HuH-7.5 (cell line): ENCODE measurements around the gene RALGDS.
"Not testable (repeated sequence)": the region's sequence is repeated elsewhere in the genome, so short reads cannot be mapped to it uniquely, and the experiment has no call there.

Experiments
- DNase-seq: peaks from one replicate; pipeline ENCODE4 v3.0.0; 2011; ENCODE audit warnings: low spot score

The RALGDS gene

DNA sequence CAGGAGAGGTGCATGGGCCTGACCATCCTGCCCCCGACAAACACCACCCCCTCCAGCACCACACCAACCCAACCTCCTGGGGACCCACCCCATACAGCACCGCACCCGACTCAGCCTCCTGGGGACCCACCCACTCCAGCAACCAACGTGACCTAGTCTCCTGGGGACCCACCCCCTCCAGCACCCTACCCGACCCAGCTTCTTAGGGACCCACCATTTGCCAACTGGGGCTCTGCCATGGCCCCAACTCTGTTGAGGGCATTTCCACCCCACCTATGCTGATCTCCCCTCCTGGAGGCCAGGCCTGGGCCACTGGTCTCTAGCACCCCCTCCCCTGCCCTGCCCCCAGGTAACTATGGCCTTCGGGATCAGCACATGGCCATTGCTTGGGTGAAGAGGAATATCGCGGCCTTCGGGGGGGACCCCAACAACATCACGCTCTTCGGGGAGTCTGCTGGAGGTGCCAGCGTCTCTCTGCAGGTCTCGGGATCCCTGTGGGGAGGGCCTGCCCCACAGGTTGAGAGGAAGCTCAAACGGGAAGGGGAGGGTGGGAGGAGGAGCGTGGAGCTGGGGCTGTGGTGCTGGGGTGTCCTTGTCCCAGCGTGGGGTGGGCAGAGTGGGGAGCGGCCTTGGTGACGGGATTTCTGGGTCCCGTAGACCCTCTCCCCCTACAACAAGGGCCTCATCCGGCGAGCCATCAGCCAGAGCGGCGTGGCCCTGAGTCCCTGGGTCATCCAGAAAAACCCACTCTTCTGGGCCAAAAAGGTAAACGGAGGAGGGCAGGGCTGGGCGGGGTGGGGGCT is 54.7 kb downstream of the RALGDS start:
- no peak for DNase-seq

DNA sequence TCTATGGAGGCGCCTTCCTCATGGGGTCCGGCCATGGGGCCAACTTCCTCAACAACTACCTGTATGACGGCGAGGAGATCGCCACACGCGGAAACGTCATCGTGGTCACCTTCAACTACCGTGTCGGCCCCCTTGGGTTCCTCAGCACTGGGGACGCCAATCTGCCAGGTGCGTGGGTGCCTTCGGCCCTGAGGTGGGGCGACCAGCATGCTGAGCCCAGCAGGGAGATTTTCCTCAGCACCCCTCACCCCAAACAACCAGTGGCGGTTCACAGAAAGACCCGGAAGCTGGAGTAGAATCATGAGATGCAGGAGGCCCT is 56.0 kb downstream of the RALGDS start:
- no peak for DNase-seq

DNA sequence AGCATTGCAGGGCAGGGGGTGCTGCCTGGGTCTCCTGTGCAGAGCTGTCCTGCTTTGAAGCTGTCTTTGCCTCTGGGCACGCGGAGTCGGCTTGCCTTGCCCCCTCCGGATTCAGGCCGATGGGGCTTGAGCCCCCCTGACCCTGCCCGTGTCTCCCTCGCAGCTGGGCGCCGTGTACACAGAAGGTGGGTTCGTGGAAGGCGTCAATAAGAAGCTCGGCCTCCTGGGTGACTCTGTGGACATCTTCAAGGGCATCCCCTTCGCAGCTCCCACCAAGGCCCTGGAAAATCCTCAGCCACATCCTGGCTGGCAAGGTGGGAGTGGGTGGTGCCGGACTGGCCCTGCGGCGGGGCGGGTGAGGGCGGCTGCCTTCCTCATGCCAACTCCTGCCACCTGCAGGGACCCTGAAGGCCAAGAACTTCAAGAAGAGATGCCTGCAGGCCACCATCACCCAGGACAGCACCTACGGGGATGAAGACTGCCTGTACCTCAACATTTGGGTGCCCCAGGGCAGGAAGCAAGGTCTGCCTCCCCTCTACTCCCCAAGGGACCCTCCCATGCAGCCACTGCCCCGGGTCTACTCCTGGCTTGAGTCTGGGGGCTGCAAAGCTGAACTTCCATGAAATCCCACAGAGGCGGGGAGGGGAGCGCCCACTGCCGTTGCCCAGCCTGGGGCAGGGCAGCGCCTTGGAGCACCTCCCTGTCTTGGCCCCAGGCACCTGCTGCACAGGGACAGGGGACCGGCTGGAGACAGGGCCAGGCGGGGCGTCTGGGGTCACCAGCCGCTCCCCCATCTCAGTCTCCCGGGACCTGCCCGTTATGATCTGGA is 56.6 kb downstream of the RALGDS start:
- DNase-seq = no peak

DNA sequence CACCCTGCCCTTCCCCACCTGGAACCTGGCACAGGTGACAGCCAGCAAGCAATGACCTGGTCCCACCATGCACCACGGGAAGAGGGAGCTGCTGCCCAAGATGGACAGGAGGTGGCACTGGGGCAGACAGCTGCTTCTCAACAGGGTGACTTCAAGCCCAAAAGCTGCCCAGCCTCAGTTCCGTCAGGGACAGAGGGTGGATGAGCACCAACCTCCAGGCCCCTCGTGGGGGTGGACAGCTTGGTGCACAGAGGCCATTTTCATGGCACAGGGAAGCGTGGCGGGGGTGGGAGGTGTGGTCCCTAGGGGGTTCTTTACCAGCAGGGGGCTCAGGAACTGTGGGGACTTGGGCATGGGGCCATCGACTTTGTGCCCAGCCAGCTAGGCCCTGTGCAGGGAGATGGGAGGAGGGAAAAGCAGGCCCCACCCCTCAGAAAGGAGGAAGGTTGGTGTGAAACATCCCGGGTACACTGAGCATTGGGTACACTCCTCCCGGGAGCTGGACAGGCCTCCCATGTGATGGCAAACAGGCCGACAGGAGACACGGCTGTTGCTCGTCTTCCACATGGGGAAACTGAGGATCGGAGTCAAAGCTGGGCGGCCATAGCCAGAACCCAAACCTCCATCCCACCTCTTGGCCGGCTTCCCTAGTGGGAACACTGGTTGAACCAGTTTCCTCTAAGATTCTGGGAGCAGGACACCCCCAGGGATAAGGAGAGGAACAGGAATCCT is 57.4 kb downstream of the RALGDS start:
- DNase-seq = no peak

DNA sequence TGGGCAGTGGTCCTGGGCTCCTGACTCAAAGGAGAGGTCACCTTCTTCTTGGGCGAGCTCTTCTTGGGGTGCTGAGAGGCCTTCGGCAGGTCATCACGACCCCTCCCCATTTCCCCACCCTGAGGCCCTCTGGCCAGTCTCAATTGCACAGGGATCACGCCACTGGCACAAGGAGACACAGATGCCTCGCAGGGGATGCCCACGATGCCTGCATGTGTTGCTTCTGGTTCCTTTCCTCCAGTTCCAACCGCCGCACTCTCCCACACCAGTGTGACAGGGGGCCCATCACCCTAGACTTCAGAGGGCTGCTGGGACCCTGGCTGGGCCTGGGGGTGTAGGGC is 57.9 kb downstream of the RALGDS start:
- DNase-seq = no peak

DNA sequence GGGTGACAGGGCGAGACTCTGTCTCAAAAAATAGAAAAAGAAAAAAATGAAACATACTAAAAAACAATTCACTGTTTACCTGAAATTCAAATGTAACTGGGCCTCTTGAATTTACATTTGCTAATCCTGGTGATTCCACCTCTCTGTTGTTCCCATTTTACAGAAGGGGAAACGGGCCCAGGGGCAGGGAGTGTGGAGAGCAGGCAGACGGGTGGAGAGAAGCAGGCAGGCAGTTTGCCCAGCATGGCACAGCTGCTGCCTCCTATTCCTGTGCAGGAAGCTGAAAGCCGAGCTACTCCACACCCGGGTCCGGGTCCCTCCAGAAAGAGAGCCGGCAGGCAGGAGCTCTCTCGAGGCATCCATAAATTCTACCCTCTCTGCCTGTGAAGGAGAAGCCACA is 58.5 kb downstream of the RALGDS start:
- not testable (repeated sequence) for DNase-seq

DNA sequence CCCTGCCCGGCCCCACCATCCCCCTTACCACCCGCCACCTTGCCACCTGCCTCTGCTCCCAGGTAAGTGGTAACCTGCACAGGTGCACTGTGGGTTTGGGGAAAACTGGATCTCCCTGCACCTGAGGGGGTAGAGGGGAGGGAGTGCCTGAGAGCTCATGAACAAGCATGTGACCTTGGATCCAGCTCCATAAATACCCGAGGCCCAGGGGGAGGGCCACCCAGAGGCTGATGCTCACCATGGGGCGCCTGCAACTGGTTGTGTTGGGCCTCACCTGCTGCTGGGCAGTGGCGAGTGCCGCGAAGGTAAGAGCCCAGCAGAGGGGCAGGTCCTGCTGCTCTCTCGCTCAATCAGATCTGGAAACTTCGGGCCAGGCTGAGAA is 59.3 kb downstream of the RALGDS start, which contains the start of gene CEL:
Gene CEL (plus strand): TSS at position 218 of the 382 bp plus-strand sequence. CDS start 22 bp downstream, at position 240.
- DNase-seq = not testable (repeated sequence)

DNA sequence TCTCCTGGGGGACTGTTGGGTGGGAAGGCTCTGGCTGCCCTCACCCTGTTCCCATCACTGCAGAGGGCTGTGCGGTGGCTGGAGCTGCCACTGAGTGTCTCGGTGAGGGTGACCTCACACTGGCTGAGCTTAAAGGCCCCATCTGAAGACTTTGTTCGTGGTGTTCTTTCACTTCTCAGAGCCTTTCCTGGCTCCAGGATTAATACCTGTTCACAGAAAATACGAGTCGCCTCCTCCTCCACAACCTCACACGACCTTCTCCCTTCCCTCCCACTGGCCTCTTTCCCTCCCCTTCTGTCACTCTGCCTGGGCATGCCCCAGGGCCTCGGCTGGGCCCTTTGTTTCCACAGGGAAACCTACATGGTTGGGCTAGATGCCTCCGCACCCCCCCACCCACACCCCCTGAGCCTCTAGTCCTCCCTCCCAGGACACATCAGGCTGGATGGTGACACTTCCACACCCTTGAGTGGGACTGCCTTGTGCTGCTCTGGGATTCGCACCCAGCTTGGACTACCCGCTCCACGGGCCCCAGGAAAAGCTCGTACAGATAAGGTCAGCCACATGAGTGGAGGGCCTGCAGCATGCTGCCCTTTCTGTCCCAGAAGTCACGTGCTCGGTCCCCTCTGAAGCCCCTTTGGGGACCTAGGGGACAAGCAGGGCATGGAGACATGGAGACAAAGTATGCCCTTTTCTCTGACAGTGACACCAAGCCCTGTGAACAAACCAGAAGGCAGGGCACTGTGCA is 59.8 kb downstream of the RALGDS start:
- not testable (repeated sequence) for DNase-seq

DNA sequence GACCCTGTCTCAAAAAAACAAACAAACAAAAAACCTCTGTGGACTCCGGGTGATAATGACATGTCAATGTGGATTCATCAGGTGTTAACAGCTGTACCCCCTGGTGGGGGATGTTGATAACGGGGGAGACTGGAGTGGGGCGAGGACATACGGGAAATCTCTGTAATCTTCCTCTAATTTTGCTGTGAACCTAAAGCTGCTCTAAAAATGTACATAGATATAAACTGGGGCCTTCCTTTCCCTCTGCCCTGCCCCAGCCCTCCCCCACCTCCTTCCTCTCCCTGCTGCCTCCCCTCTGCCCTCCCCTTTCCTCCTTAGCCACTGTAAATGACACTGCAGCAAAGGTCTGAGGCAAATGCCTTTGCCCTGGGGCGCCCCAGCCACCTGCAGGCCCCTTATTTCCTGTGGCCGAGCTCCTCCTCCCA is 60.6 kb downstream of the RALGDS start:
- DNase-seq = no peak

DNA sequence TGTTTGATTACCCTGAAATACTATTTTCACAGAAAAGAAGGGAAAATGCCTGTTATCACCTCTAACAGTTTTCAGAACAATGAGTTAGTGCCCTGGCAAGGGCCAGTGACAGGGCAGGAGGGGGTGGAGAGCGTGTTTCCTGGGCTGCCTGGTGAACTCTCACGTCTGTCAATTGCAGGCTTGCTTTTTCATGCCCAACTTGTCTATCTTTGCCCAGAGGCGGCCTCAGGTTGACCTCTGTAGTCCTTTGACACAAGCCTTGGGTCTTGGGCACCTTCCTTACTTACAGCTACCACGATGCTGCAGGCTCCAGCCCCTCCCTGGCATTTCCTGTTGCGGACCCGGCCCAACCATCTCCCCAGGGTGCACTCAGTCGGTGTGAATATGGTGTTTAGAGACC is 61.4 kb downstream of the RALGDS start:
- no peak for DNase-seq

DNA sequence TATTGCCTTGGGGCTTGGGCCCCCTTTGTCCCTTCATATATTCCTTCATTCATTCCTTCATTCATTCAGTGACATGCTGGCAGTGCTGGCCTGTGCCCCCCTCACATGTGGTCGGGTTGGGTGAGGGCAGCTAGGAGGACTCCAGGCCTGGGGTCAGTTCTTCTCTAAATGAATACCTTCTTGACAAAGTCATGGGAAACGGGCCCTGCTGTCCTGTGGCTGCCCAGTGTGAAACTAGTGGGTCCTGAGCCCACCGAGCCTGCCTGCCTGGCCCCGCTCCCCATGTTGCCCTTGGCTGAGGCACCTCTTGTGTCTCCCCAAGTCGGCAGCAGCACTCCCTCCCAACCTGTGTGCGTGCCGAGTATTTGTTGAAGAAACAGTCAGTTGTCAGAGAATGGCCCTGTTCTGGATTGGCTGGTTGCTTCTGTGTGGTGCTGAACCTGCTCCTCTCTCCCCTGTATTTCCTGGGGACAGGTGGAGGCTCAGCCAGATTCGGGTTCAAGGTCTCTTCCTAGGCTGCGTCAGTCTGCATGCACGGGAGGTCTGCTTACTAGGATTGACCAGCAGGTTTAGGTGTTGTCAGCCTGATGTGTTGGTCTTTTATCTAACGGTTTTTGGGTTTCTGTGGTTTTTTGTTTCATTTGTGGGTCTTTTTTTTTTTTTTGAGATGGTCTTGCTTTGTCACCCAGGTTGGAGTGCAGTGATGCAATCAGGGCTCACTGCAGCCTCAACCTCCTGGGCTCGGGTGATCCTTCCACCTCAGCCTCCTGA is 62.3 kb downstream of the RALGDS start:
- no peak for DNase-seq

DNA sequence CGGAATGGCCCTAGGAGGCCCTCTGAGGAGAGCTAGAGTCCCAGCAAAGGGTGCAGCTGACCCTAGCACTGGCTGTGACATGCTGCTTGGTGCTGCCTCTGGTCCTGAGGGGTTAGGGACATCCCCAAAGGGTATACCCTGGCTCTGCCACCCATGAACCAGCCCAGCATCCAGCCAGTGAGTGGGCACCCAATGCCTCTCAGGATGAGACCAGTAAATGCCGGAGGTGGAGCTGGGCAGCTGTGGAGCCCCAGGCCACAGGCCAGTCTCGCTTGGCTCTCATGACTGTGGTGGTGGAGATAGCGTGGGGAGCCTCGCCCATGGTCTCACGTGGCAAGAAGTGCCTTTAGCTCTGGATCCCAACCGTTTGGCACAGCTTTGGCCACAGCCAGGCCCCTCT is 63.0 kb downstream of the RALGDS start:
- DNase-seq = no peak

DNA sequence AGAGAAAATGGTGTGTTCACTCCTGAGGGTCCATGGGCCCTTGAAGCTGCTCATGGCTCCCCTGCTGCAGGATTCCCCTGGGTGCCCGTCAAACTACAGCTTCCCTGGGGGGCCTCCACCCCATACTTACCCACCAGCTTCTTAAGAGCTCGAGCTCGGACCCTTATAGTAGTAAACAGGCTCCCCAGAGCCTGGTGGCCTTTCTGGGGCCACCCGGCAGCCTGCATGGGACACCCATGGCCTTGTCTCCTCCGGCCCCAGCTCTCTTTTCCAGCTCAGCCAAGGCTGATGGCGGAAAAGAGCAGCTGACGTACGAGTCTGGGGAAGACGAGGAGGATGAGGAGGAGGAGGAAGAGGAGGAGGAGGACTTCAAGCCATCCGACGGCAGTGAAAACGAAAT is 63.5 kb downstream of the RALGDS start:
- no peak for DNase-seq

DNA sequence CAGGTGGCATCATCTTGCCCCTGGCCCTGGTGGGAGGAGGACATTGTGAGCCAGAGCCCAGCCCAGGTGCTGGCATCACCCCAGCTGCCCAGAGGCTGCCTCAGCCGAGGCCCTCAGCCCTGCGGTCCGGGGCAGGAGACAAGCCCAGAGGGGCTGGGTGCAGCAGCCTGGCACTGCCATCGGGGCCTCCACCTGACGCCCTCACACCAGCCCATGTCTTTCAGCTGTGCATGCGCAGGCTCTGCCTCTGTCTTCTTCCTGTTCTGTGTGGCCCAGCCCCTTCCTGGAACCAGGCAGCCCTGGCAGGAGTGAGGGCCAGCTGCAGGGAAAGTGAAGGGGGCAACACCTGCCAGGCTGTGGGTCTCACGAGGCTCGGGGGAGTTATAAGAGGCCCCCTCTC is 64.0 kb downstream of the RALGDS start:
- DNase-seq = no peak

DNA sequence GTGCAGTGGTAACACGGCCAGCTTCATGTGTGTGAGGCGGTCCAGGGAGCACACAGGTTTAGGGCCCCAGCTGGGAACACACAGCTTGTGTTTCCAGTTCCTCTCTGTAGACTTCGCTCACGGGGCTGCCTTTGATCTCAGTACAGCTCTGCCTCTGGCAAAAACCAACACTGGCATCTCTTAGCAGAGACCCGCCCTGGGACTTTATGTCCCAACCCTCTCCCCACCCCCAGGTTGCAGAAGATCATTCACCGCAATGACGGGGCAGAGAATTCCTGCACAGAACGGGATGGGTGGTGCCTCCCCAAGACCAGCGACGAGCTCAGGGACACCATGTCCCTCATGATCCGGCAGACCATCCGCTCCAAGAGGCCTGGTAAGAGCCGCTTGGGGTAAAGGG is 64.5 kb downstream of the RALGDS start:
- DNase-seq = no peak

DNA sequence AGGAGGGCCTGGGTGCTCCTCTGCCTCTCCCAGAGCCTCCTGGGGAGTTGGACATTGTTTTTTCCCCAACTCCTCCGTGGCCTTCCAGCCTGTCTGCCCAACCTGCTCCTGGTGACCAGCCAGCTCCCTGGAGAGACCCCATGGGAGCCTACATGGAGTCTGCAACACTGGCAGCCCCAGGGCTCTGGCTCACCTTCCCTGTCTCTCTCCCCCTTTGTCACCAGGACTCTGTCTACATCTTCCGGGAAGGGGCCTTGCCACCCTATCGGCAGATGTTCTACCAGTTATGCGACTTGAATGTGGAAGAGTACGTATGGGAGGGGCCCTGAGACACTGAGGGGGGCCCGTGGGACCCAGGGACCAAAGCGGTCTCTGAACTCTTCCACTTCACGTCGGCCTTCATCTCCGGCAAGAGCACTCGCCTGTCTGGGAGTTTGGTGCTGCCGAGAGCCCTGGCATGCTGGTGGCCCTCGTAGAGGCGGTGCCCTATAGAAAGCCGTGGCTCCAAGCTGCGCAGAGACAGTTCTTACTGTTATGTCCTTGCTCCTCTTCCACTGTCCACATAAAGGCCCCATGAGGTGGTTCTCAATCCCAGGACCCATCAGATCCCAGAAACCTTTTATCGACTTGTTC is 65.1 kb downstream of the RALGDS start:
- no peak for DNase-seq

DNA sequence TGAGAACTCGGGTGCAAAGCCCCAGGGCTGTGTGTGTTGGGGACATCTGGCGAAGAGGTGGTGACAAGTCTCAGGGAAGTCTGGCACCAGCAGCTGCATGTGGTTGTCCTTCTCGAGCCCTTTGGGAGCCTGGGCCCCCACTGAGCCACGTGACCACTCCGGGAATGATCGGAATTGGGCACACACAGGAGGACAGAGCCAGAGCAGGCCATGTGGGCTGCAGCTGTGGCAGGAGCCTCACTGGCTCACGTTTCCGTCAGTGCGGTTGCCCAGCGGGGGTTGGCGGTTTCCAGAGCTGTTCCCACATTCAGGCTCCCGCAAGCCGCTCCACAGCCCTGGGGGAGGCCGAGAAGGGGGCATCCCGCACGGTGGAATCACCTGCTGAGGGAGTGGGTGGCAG is 66.1 kb downstream of the RALGDS start:
- no peak for DNase-seq

DNA sequence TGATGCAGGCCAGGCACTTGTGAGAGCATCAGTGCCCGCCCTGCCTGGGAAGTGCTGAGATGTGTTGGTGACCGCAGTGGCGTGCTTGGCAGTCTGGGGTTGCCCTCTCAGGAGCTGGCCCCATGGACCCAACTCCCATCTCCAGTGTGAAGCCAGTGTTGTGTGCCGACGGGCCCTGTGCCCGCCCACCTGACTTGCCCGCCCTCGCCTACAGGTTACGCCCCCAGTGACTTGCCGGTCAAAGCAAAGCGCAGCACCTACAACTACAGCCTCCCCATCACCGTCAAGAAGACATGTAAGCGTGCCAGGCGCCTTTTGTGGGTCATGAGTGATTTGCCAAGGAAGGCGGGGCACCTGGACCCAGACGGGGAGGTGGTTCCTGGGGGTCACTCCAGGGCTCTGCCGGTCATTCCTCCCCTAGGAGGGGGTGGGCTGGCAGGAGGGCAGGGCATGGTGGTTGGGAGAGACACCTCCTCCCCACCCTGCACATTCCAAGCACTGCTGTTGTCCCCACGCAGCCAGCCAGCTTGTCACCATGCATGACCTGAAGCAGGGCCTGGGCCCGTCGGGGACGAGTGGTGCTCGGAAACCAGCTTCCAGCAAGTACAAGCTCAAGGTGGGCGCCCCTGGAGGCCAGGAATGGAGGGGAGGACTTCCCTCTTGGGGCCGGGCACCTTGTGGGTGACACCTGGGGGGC is 66.7 kb downstream of the RALGDS start:
- DNase-seq = no peak

DNA sequence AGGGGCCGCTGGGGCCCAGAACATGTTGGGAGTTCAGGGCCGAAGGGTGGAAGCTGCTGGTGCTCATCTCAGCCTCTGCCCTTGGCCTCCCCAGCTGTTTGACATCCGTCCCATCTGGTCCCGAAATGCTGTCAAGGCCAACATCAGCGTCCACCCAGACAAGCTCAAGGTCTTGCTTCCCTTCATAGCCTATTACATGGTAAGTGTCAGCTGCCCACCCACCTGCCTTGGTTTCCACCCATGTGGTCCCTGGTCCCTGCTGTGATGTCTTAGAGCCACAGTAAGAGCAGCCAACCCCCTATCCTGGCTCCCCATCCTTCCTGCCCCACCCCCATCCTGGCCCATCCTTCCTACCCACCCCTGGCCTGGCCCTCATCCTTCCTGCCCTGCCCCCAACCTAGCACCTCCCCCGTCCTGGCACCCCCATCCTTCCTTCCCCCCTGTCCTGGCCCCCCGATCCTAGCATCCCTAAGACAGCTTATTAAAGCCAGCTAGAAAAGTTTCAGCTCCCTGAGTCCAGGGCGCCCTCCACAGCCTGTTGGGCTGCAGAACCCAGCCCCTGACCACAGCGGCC is 69.0 kb downstream of the RALGDS start:
- no peak for DNase-seq
